ENCODE data around the gene SLC22A16. TPM values are rescaled to one million over a fixed set of nuclear protein-coding genes. Genes with fewer than 3 reads are reported as not detected.

The SLC22A16 gene
- total RNA-seq, 1 experiment from 2014 or later = not detected

DNA sequence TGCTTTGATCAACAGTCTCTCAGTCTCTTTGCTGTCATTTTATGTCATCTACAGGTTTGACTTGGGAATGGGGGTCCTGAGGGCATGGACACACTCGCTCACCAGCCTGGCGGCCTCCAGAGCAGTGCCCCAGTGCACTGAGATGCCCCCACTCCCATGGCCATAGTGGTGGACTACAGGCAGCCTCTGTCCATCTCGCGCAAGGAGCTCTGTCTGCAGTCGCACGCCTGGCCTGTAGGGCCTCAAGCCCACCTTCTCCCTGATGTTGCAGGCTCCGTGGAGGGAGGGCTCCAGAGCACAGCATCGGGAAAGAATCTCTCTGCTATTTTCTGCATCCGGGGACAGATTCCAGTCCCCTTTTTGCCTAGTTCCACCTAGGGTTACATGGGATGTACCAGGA is 83.7 kb downstream of the SLC22A16 start:
- POLR2A ChIA-PET (ENCODE audit: unreplicated experiment) = no interaction called here
- no peak overlapping the region for H3K4me3 ChIP-seq

DNA sequence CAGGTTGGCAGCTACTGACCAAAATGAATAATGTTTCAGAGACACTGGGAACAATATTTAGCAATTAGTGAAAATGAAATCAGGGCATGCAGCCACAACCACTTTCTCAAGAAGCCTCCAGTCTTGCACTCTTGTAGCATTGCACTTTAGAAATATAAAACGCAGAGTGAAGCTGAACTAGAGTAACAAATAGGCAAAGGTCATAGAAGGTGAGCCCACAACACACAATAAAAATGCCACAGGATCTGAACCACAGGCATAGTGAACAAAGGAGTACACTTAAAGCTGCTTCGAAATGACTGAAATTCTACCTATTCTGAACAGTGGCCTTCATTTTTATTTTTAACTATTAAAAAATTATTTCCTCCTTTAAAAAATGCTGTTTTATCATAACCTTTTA is 86.0 kb downstream of the SLC22A16 start:
- no peak overlapping the region for H3K4me3 ChIP-seq
- POLR2A ChIA-PET (ENCODE audit: unreplicated experiment) = no interaction called here
- no peak for TF ChIP-seq EZH2 (IDR thresholded peaks at IDR 0.05; ENCODE audit: low read depth)
- TF ChIP-seq, protein P1, sequence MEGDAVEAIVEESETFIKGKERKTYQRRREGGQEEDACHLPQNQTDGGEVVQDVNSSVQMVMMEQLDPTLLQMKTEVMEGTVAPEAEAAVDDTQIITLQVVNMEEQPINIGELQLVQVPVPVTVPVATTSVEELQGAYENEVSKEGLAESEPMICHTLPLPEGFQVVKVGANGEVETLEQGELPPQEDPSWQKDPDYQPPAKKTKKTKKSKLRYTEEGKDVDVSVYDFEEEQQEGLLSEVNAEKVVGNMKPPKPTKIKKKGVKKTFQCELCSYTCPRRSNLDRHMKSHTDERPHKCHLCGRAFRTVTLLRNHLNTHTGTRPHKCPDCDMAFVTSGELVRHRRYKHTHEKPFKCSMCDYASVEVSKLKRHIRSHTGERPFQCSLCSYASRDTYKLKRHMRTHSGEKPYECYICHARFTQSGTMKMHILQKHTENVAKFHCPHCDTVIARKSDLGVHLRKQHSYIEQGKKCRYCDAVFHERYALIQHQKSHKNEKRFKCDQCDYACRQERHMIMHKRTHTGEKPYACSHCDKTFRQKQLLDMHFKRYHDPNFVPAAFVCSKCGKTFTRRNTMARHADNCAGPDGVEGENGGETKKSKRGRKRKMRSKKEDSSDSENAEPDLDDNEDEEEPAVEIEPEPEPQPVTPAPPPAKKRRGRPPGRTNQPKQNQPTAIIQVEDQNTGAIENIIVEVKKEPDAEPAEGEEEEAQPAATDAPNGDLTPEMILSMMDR (conservative IDR thresholded peaks at IDR 0.05) = no peak
- no peaks in the 10 kb centered on the region for H3F3A ChIP-seq (ENCODE audit: insufficient read depth, low read depth)
- no peaks in the 10 kb centered on the region for H3K4me1 ChIP-seq (replicated peaks; ENCODE audit: insufficient read depth)
- no peaks in the 10 kb centered on the region for H3K9me2 ChIP-seq (ENCODE audit: insufficient read depth)
- intact Hi-C loops (cut with micrococcal nuclease; ENCODE audit: unreplicated experiment) = loop anchor here (2.0 to 5.0 kb wide), 5 partner anchors 213 to 864 kb away; partner anchors contain the start of gene WASF1
- no peaks in the 10 kb centered on the region for H3K9me3 ChIP-seq (ENCODE audit: insufficient read depth, low read depth)
- no peaks in the 10 kb centered on the region for H4K20me1 ChIP-seq (ENCODE audit: insufficient read depth)
- no peaks in the 10 kb centered on the region for H3K36me3 ChIP-seq (ENCODE audit: low read depth)
- no peak for DNase-seq
- H3K4me2 ChIP-seq = no peak overlapping the region
- BruUV-seq (replicated peaks) = no TSS peak
- H3K27ac ChIP-seq = no peak overlapping the region
- no peaks in the 10 kb centered on the region for H3K79me2 ChIP-seq (ENCODE audit: low read depth)
- H3K27me3 ChIP-seq (ENCODE audit: insufficient read depth, low read depth) = no peaks in the 10 kb centered on the region
- no peak overlapping the region for H2AFZ ChIP-seq
- CTCF ChIA-PET = interaction anchor here (0.6 to 0.7 kb wide), 2 partner anchors 264 to 352 kb away, joined by 3 to 4 read pairs; no protein-coding TSS in a partner anchor

More for the DNA sequence above, 83.7 kb downstream of the SLC22A16 start:
- H3K9me3 ChIP-seq (ENCODE audit: insufficient read depth, low read depth) = no peaks in the 10 kb centered on the region
- intact Hi-C loops (cut with micrococcal nuclease; ENCODE audit: unreplicated experiment) = loop anchor here (5.0 kb wide), 2 partner anchors 215 to 340 kb away; partner anchors contain the start of gene WASF1
- DNase-seq = no peak
- H3K27me3 ChIP-seq (ENCODE audit: insufficient read depth, low read depth) = no peaks in the 10 kb centered on the region
- BruUV-seq (replicated peaks) = no TSS peak
- no peak overlapping the region for H2AFZ ChIP-seq
- H3K79me2 ChIP-seq (ENCODE audit: low read depth) = no peaks in the 10 kb centered on the region
- H3K27ac ChIP-seq = no peak overlapping the region
- H3F3A ChIP-seq (ENCODE audit: insufficient read depth, low read depth) = no peaks in the 10 kb centered on the region
- H3K9me2 ChIP-seq (ENCODE audit: insufficient read depth) = no peaks in the 10 kb centered on the region
- H3K36me3 ChIP-seq (ENCODE audit: low read depth) = no peaks in the 10 kb centered on the region
- no peaks in the 10 kb centered on the region for H3K4me1 ChIP-seq (replicated peaks; ENCODE audit: insufficient read depth)
- H3K4me2 ChIP-seq = no peak overlapping the region
- no peaks in the 10 kb centered on the region for H4K20me1 ChIP-seq (ENCODE audit: insufficient read depth)
- CTCF ChIA-PET = interaction anchor here (0.5 kb wide), 1 partner anchor 213 kb away, joined by 5 read pairs; the partner anchor contains the start of gene WASF1
- TF ChIP-seq, protein P1 (conservative IDR thresholded peaks at IDR 0.05) = no peak
- no peak for TF ChIP-seq EZH2 (IDR thresholded peaks at IDR 0.05; ENCODE audit: low read depth)

GRCh38 chr6:110389689-110390382 is 86.6 kb downstream of the SLC22A16 start:
- no peak for DNase-seq
- H3K27me3 ChIP-seq (ENCODE audit: insufficient read depth, low read depth) = no peaks in the 10 kb centered on the region
- H3K36me3 ChIP-seq (ENCODE audit: low read depth) = no peaks in the 10 kb centered on the region
- BruUV-seq (replicated peaks) = no TSS peak
- TF ChIP-seq EZH2 (IDR thresholded peaks at IDR 0.05; ENCODE audit: low read depth) = no peak
- TF ChIP-seq, protein P1 (conservative IDR thresholded peaks at IDR 0.05) = no peak
- H2AFZ ChIP-seq = no peak overlapping the region
- H3K79me2 ChIP-seq (ENCODE audit: low read depth) = no peaks in the 10 kb centered on the region
- no peaks in the 10 kb centered on the region for H3K9me3 ChIP-seq (ENCODE audit: insufficient read depth, low read depth)
- H3K4me1 ChIP-seq (replicated peaks; ENCODE audit: insufficient read depth) = no peaks in the 10 kb centered on the region
- H3K4me3 ChIP-seq = no peak overlapping the region
- CTCF ChIA-PET = interaction anchor here (0.6 kb wide), 1 partner anchor 351 kb away, joined by 3 read pairs; no protein-coding TSS in a partner anchor
- intact Hi-C loops (cut with micrococcal nuclease; ENCODE audit: unreplicated experiment) = loop anchor here (2.0 to 5.0 kb wide), 5 partner anchors 213 to 863 kb away; partner anchors contain the start of gene WASF1
- H3K9me2 ChIP-seq (ENCODE audit: insufficient read depth) = no peaks in the 10 kb centered on the region
- POLR2A ChIA-PET (ENCODE audit: unreplicated experiment) = no interaction called here
- H3K4me2 ChIP-seq = no peak overlapping the region
- no peak overlapping the region for H3K27ac ChIP-seq
- no peaks in the 10 kb centered on the region for H3F3A ChIP-seq (ENCODE audit: insufficient read depth, low read depth)
- no peaks in the 10 kb centered on the region for H4K20me1 ChIP-seq (ENCODE audit: insufficient read depth)

All from PC-9 (cell line).